Stomach (tissue), 9 donors: ENCODE results near the gene TMPRSS4. TPM values are rescaled to one million over a fixed set of nuclear protein-coding genes. Genes with fewer than 3 reads are reported as not detected.

Experiments used
- DNase-seq, 2 donors: peaks; one replicate each; pipeline versions ENCODE4 v3.0.0 to v3.0.0-alpha.2; 2013 to 2019
- H3K27ac ChIP-seq, 5 donors: fragments of 200-600 bp in 4 of 5; sonication (generic) in 4 of 5; one replicate each; pipeline ENCODE4 v1.5.1; 2013 to 2019; ENCODE audit warnings: mild to moderate bottlenecking in 1 of 5, moderate library complexity in 1 of 5
- H3K27me3 ChIP-seq, 3 donors: fragments of 200-600 bp; sonication (generic); one replicate each; pipeline ENCODE4 v1.5.1; 2017 to 2019; ENCODE audit warnings: mixed run types in 1 of 3
- H3K36me3 ChIP-seq, 4 donors: fragments of 200-600 bp; sonication (generic); 1 replicate in 3 of 4; 2 replicates in 1 of 4; pipeline ENCODE4 v1.5.1; 2016 to 2019
- H3K4me1 ChIP-seq, 4 donors: fragments of 200-600 bp; sonication (generic); one replicate each; pipeline ENCODE4 v1.5.1; 2016 to 2019
- H3K4me3 ChIP-seq, 4 donors: fragments of 200-600 bp; sonication (generic) in 3 of 4; one replicate each; pipeline ENCODE4 v1.5.1; 2016 to 2019; ENCODE audit warnings: mild to moderate bottlenecking in 1 of 4
- H3K9me3 ChIP-seq, 4 donors: fragments of 200-600 bp; sonication (generic); one replicate each; pipeline ENCODE4 v1.5.1; 2016 to 2019
- EP300 ChIP-seq: sonication (generic); formaldehyde crosslinking; IDR thresholded peaks from one replicate; pipeline ENCODE4 v1.6.1; 2017; ENCODE audit warnings: antibody characterized with exemption
- POLR2A ChIP-seq, 4 donors: fragments of 450-650 bp; IDR thresholded peaks; one replicate each; pipeline ENCODE4 v1.6.1; 2016; ENCODE audit warnings: antibody characterized with exemption in 4 of 4, control low read depth in 2 of 4, mild to moderate bottlenecking in 1 of 4, moderate library complexity in 1 of 4
- POLR2AphosphoS5 ChIP-seq, 3 donors: sonication (generic); formaldehyde crosslinking; IDR thresholded peaks; one replicate each; pipeline ENCODE4 v1.6.1; 2016; ENCODE audit warnings: antibody characterized with exemption in 3 of 3
- WGBS, 5 donors: extraction: QIAGEN DNeasy Blood & Tissue Kit in 3 of 5; methylation state at CpG; one replicate each; pipeline versions ENCODE4 v1.1.5 to v1.1.7; 2013 to 2018; 5-methylcytosine and 5-hydroxymethylcytosine counted together
- intact Hi-C: fragments of 100-400 bp; cut with DNase I; formaldehyde crosslinking; loops from one replicate; pipeline ENCODE4 v1.15.1; 2023; ENCODE audit warnings: low total_unique reads
- polyA plus RNA-seq, 3 donors: library from polyadenylated mRNA; stranded (reverse); fragments of 200-250 nt; gene quantifications; one replicate each; pipeline ENCODE4 v1.2.3, GENCODE V29; 2013
- total RNA-seq, 5 donors: library from RNA; depleted of rRNA; stranded (reverse); fragments of >200 nt; gene quantifications; one replicate each; pipeline versions ENCODE4 v1.1.0 to v1.2.3, GENCODE V29; 2014 to 2016
- TF ChIP-seq, protein P1 (sequence below), 7 experiments: fragments of 450-650 bp in 4 of 7; fragments of 200-600 bp in 3 of 7; sonication (generic) in 3 of 7; IDR thresholded peaks; one replicate each; pipeline ENCODE4 v1.5.1; 2016 to 2019; ENCODE audit warnings: antibody characterized with exemption in 7 of 7, control low read depth in 2 of 7, mild to moderate bottlenecking in 1 of 7
- donor health status: healthy with polysubstance abuse.
- donor health status: Bipolar disorder and iron deficiency.
- donor health status: healthy.

TMPRSS4 gene
- total and polyA plus RNA-seq, 8 donors, result 4.7 to 498 (median 18.1) TPM

DNA sequence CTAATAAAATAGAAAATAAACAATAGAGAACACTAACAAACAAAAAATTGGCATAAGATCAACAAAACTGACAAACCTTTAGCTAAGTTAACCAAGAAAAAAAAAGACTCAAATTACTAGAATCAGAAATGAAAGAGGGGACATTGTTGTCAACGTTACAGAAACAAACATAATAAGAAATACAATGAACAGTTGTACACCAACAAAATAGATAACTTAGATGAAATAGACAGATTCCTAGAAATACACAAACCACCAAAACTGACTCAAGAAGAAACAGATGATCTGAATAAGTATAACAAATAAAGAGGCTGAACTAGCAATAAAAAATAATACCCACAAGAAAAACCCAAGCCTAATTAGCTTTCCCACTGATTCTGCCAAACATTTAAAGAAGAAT lies 34.7 kb upstream of the TMPRSS4 start:
- TF ChIP-seq, protein P1, sequence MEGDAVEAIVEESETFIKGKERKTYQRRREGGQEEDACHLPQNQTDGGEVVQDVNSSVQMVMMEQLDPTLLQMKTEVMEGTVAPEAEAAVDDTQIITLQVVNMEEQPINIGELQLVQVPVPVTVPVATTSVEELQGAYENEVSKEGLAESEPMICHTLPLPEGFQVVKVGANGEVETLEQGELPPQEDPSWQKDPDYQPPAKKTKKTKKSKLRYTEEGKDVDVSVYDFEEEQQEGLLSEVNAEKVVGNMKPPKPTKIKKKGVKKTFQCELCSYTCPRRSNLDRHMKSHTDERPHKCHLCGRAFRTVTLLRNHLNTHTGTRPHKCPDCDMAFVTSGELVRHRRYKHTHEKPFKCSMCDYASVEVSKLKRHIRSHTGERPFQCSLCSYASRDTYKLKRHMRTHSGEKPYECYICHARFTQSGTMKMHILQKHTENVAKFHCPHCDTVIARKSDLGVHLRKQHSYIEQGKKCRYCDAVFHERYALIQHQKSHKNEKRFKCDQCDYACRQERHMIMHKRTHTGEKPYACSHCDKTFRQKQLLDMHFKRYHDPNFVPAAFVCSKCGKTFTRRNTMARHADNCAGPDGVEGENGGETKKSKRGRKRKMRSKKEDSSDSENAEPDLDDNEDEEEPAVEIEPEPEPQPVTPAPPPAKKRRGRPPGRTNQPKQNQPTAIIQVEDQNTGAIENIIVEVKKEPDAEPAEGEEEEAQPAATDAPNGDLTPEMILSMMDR (IDR thresholded peaks at IDR 0.05), result no peak
- TF ChIP-seq EP300 (no peak), POLR2AphosphoS5 (IDR thresholded peaks at IDR 0.05) (no peak), POLR2A (IDR thresholded peaks at IDR 0.05) (no peak)
- 54 to 82% (median 62%) methylated on average over 1 of the region's 1 CpG for WGBS, 5 donors
- no peak for DNase-seq
- intact Hi-C loops, result no loop called here
- Histone ChIP-seq H3K4me3 (no peak overlapping the region), H3K36me3 (no peaks in the 10 kb centered on the region), H3K27ac (no peak overlapping the region), H3K9me3 (no peaks in the 10 kb centered on the region), H3K27me3 (peaks cover 0 to 13% (median 0%) of the 10 kb centered on the region in 3 donors), H3K4me1 (no peaks in the 10 kb centered on the region)

DNA sequence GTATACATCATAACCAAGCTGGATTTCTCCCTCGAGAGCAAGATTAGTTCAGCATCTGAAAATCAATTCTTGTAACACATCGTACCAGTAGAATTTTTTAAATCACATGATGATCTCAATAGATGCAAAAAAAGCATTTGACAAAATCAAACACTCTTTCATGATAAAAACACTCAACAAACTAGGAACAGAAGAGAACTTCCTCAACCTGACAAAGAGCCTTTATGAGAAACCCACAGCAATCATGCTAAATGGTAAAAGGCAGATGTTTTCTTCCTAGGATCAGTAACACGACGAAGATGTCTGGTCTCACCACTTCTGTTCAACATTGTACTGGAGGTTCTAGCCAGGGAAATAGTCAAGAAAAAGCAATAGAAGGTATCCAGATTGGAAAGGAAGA lies 34.1 kb upstream of the TMPRSS4 start:
- Histone ChIP-seq H3K27me3 (peaks cover 0 to 10% (median 0%) of the 10 kb centered on the region in 3 donors), H3K4me1 (no peaks in the 10 kb centered on the region), H3K9me3 (no peaks in the 10 kb centered on the region), H3K4me3 (no peak overlapping the region), H3K36me3 (no peaks in the 10 kb centered on the region), H3K27ac (no peak overlapping the region)
- no peak for DNase-seq
- TF ChIP-seq POLR2AphosphoS5 (IDR thresholded peaks at IDR 0.05) (no peak), POLR2A (IDR thresholded peaks at IDR 0.05) (no peak), EP300 (no peak)
- TF ChIP-seq, protein P1 (IDR thresholded peaks at IDR 0.05), result no peak
- intact Hi-C loops, result no loop called here
- WGBS, 5 donors, result 38 to 55% (median 47%) methylated on average over 4 of the region's 4 CpGs

DNA sequence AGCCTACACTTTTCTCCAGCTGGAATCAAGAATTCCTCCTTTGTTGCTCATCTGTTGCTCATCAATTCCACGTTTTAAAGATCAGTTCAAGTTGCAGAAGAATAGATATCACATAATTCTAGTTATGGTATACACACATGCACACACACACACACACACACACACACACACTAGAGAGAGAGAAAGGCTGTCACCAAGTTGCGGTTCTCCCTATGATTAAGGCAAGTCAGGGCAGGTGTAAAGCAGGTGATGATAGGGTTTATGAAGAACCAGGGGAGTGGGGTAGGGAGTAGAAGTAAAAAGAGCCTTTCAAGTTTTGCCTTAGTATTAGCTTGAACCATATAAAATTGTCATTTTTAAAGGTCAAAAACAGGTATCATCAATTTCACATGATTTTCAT lies 31.7 kb upstream of the TMPRSS4 start:
- Histone ChIP-seq H3K27ac (no peak overlapping the region), H3K4me3 (no peak overlapping the region), H3K36me3 (no peaks in the 10 kb centered on the region), H3K9me3 (no peaks in the 10 kb centered on the region), H3K27me3 (peaks cover 0 to 4% (median 0%) of the 10 kb centered on the region in 3 donors), H3K4me1 (no peaks in the 10 kb centered on the region)
- intact Hi-C loops, result no loop called here
- TF ChIP-seq, protein P1 (IDR thresholded peaks at IDR 0.05), result no peak
- no peak for TF ChIP-seq POLR2A (IDR thresholded peaks at IDR 0.05)
- TF ChIP-seq POLR2AphosphoS5 (IDR thresholded peaks at IDR 0.05), result no peak
- no peak for TF ChIP-seq EP300
- 62 to 78% (median 69%) methylated on average over 2 of the region's 2 CpGs for WGBS, 5 donors
- no peak for DNase-seq

DNA sequence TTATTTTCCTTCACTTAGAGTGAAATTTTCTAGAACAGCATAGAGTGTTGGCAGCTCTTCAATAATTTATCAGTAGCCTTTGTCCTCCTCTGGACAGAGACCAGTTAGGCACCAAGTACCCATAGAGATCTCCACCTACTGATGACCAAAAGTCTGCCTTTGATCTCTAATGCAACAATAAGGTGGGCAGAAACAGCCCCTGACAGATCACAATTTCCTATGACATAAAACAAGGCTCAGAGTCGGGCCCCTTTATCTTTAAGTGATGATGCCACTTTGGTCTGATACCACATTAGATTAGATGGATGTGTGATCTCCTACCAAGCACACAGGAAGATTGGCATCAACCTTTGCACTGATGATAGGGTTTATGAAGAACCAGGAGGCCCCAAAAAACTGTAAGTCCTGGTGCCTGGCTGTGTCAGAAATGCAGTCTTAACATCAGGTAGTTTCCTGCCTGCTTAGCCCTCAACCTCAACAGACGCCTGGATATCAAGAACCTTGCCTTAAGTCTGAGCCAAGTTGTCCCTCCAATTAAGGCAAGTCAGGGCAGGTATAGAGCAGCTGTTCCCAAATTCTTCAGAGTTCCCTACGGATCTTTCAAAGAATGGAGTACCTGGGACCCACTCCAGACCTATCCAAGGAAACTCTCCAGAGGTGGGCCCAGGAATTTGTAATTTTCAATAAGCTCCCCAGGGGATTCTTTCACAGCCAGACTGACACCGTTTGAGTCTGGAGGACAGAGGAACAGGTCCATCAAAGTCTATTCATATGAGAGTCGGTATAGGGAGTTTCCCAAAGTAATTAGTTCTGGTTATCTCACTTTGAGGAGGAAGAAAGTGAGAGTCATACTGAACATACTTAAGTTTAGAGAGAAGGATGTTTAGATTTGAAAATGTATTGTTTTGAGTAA lies 30.6 kb upstream of the TMPRSS4 start:
- Histone ChIP-seq H3K9me3 (no peaks in the 10 kb centered on the region), H3K4me1 (no peaks in the 10 kb centered on the region), H3K27me3 (peaks cover 0 to 4% (median 0%) of the 10 kb centered on the region in 3 donors), H3K4me3 (no peak overlapping the region), H3K27ac (no peak overlapping the region), H3K36me3 (no peaks in the 10 kb centered on the region)
- WGBS, 5 donors, result 38 to 55% (median 47%) methylated on average over 5 of the region's 5 CpGs
- DNase-seq, result no peak
- intact Hi-C loops, result no loop called here
- TF ChIP-seq, protein P1 (IDR thresholded peaks at IDR 0.05), result no peak
- TF ChIP-seq EP300 (no peak), POLR2A (IDR thresholded peaks at IDR 0.05) (no peak), POLR2AphosphoS5 (IDR thresholded peaks at IDR 0.05) (no peak)
